Endothelial cell of umbilical vein (primary cell): Measurements from ENCODE around the gene RNF144B. TPM values are rescaled to one million over a fixed set of nuclear protein-coding genes. Genes with fewer than 3 reads are reported as not detected.

Experiments used
- BruUV-seq: library from RNA; stranded (reverse); fragments of 400-500 nt; replicated peaks from 2 replicates; lab custom pipeline; 2021; lab: Mats Ljungman, UMichigan
- CTCF ChIA-PET: fragments of 300-600, 350-600 bp; sonication (Branson Sonifier 250); formaldehyde crosslinking; loops from one replicate; lab custom pipeline; 2021; ENCODE audit warnings: antibody characterized with exemption, inconsistent platforms; lab: Charles Lee
- POLR2A ChIA-PET: fragments of 300-600, 350-600 bp; sonication (Branson Sonifier 250); formaldehyde crosslinking; loops from one replicate; lab custom pipeline; 2021; ENCODE audit warnings: antibody characterized with exemption, inconsistent platforms; lab: Charles Lee
- DNase-seq: peaks from one replicate; pipeline ENCODE4 v3.0.0-alpha.2; 2011; ENCODE audit warnings: low read depth, low spot score
- FAIRE-seq: peaks from 2 replicates; lab custom pipeline; 2011; peaks lifted over from hg19 to GRCh38; lab: Jason Lieb, UNC
- H2AFZ ChIP-seq: 2 replicates; pipeline ENCODE4 v1.6.0; 2012; ENCODE audit warnings: low read depth, low read length, control low read depth, inconsistent platforms
- H3K27ac ChIP-seq: 2 replicates; pipeline ENCODE4 v1.5.1; 2011; ENCODE audit warnings: low read depth, mild to moderate bottlenecking, control low read depth, low read length, moderate library complexity; ENCODE audit not compliant: insufficient read depth
- H3K27me3 ChIP-seq, 2 experiments: 2 replicates each; pipeline versions ENCODE4 v1.6.0 to v1.6.1; 2011; ENCODE audit warnings: low read length in 2 of 2, mixed read lengths in 1 of 2; ENCODE audit not compliant: control insufficient read depth in 2 of 2, insufficient read depth in 2 of 2
- H3K36me3 ChIP-seq, 2 experiments: 2 replicates in 1 of 2; 3 replicates in 1 of 2; pipeline ENCODE4 v1.5.1; 2011; ENCODE audit warnings: low read length in 2 of 2, mild to moderate bottlenecking in 1 of 2, moderate library complexity in 1 of 2; ENCODE audit not compliant: control insufficient read depth in 2 of 2, insufficient read depth in 2 of 2; ENCODE audit errors: extremely low read depth in 1 of 2
- H3K4me1 ChIP-seq: 3 replicates; pipeline ENCODE4 v1.5.1; 2011; ENCODE audit warnings: mild to moderate bottlenecking, low read length; ENCODE audit not compliant: control insufficient read depth, insufficient read depth; ENCODE audit errors: extremely low read depth
- H3K4me2 ChIP-seq: 2 replicates; pipeline ENCODE4 v1.6.1; 2011; ENCODE audit warnings: low read length, control low read depth, mixed read lengths; ENCODE audit not compliant: insufficient read depth
- H3K4me3 ChIP-seq, 3 experiments: fragments of 200-600 bp in 1 of 3; sonication (generic), shearing (Covaris generic) in 1 of 3; replicated peaks in 1 of 3; 2 replicates each; pipeline ENCODE4 v1.5.1; 2011 to 2016; ENCODE audit warnings: control low read depth in 3 of 3, low read length in 3 of 3, mild to moderate bottlenecking in 2 of 3, inconsistent platforms in 1 of 3, low read depth in 1 of 3, moderate library complexity in 1 of 3; ENCODE audit not compliant: insufficient read depth in 1 of 3
- H3K79me2 ChIP-seq: 2 replicates; pipeline ENCODE4 v1.6.0; 2012; ENCODE audit warnings: low read length, inconsistent platforms; ENCODE audit not compliant: control insufficient read depth, insufficient read depth
- H3K9ac ChIP-seq: replicated peaks from 2 replicates; pipeline ENCODE3; 2011; ENCODE audit warnings: low read length, control low read depth; ENCODE audit not compliant: insufficient read depth; ENCODE audit errors: extremely low read depth
- H3K9me1 ChIP-seq: replicated peaks from 3 replicates; pipeline ENCODE4 v1.6.0; 2011; ENCODE audit warnings: mild to moderate bottlenecking, low read length; ENCODE audit not compliant: control insufficient read depth, insufficient read depth; ENCODE audit errors: extremely low read depth
- H3K9me3 ChIP-seq: replicated peaks from 2 replicates; pipeline ENCODE4 v1.5.1; 2012; ENCODE audit warnings: low read length, inconsistent platforms; ENCODE audit not compliant: control insufficient read depth, insufficient read depth
- H4K20me1 ChIP-seq: replicated peaks from 2 replicates; pipeline ENCODE3; 2011; ENCODE audit warnings: mild to moderate bottlenecking, low read length; ENCODE audit not compliant: control insufficient read depth, insufficient read depth; ENCODE audit errors: extremely low read depth
- CTCF ChIP-seq, 2 donors: IDR thresholded peaks; 1 replicate in 1 of 2; 2 replicates in 1 of 2; pipeline ENCODE4 v1.5.1; 2011; ENCODE audit warnings: low read length in 2 of 2, mild to moderate bottlenecking in 2 of 2, moderate library complexity in 2 of 2, control low read depth in 1 of 2, inconsistent platforms in 1 of 2, low read depth in 1 of 2; ENCODE audit not compliant: insufficient read depth in 1 of 2; ENCODE audit errors: extremely low read depth in 1 of 2
- EZH2 ChIP-seq: IDR thresholded peaks from 2 replicates; pipeline ENCODE4 v1.6.1; 2012; ENCODE audit warnings: borderline replicate concordance, low read depth, mild to moderate bottlenecking, moderate library complexity, low read length, inconsistent platforms; ENCODE audit not compliant: severe bottlenecking
- FOS ChIP-seq: IDR thresholded peaks from 2 replicates; pipeline ENCODE4 v1.6.1; 2011; ENCODE audit warnings: mild to moderate bottlenecking, low read length, moderate library complexity, borderline replicate concordance; ENCODE audit not compliant: insufficient read depth
- GATA2 ChIP-seq: IDR thresholded peaks from 2 replicates; pipeline ENCODE4 v1.7.0; 2011; ENCODE audit warnings: low read depth, mild to moderate bottlenecking, moderate library complexity, mixed read lengths, low read length; ENCODE audit not compliant: insufficient read length, insufficient read depth
- MYC ChIP-seq: IDR thresholded peaks from one replicate; pipeline ENCODE4 v1.6.1; 2011; ENCODE audit warnings: mild to moderate bottlenecking, low read depth, low read length
- POLR2AphosphoS5 ChIP-seq: IDR thresholded peaks from 2 replicates; pipeline ENCODE4 v1.6.1; 2012; ENCODE audit warnings: low read depth, mild to moderate bottlenecking, control low read depth, low read length, moderate library complexity; ENCODE audit not compliant: insufficient read depth
- dilution Hi-C: fragments of 300-500 bp; cut with MboI; formaldehyde crosslinking; loops from one replicate; pipeline ENCODE4 v1.15.0; 2019; ENCODE audit warnings: low sequenced_read_pairs; ENCODE audit not compliant: extremely low pct_ligation_motif_present
- intact Hi-C: fragments of 100-400 bp; cut with micrococcal nuclease; formaldehyde crosslinking; loops from one replicate; pipeline ENCODE4 v1.10.0; 2022
- polyA plus RNA-seq, 4 experiments: library from polyadenylated mRNA; depleted of rRNA in 3 of 4; stranded (reverse) in 3 of 4; unstranded in 1 of 4; fragments of >200 nt; gene quantifications; 2 replicates each; pipeline versions ENCODE4 v1.2.1 to v1.2.3, GENCODE V29; 2011 to 2012; ENCODE audit warnings: missing spikeins in 1 of 4
- total RNA-seq: library from RNA; stranded (reverse); gene quantifications from 2 replicates; pipeline ENCODE4 v1.2.3, GENCODE V29; 2021

RNF144B gene
- total and polyA plus RNA-seq, 2 donors (not counting 3 experiments of a cell fraction or from before 2014, with no cell fraction given) = 18.1 to 97.3 TPM

- TF ChIP-seq POLR2AphosphoS5 (no peak), FOS (no peak)
- Histone ChIP-seq H3K9me1 (no peaks in the 10 kb centered on the region), H3K4me2 (no peak overlapping the region), H3K4me1 (peaks cover 9% of the 10 kb centered on the region), H3K79me2 (no peaks in the 10 kb centered on the region), H3K9me3 (no peaks in the 10 kb centered on the region), H3K27ac (no peak overlapping the region), H3K36me3 (no peaks in the 10 kb centered on the region), H4K20me1 (no peaks in the 10 kb centered on the region), H3K4me3 (no peak overlapping the region), H3K27me3 (no peaks in the 10 kb centered on the region), H3K9ac (no peak overlapping the region), H2AFZ (no peak overlapping the region)
- DNase-seq (no peak), FAIRE-seq (no peak)
- dilution Hi-C loops = no loop called here
- CTCF ChIA-PET = interaction anchor here (0.7 to 7.1 kb wide), 4 partner anchors 10 to 1549 kb away, joined by 3 to 93 read pairs (median 4); no protein-coding TSS in a partner anchor
- POLR2A ChIA-PET = no interaction called here
- BruUV-seq = no TSS peak
- intact Hi-C loops = loop anchor here (5.0 kb wide), 1 partner anchor 1360 kb away; no protein-coding TSS in a partner anchor
Measured at GRCh38 chr6:18507018-18507415, 119.9 kb downstream of the RNF144B start.

DNA sequence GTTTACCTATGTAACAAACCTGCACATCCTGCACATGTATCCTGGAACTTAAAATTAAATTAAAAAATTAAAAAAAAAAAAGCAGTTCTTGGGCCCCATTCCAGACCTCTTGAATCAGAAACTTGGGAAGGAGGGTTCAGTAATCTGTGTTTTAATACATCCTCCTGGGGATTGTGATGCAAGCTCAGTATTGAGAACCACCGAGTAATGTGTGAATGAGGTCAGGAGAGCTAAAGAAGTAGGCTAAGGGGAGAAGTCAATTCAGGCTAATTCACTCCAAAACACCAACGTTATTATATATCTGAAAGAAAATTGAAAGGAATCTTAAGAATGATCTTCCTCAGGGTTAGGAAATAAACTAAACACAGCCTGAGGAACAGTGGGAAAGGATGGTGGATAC, 120.4 kb downstream of the RNF144B start:
- CTCF ChIA-PET = interaction anchor here (0.7 to 7.1 kb wide), 3 partner anchors 29 to 229 kb away, joined by 3 to 93 read pairs (median 4); no protein-coding TSS in a partner anchor
- Histone ChIP-seq H3K79me2 (no peaks in the 10 kb centered on the region), H3K4me3 (no peak overlapping the region), H3K36me3 (no peaks in the 10 kb centered on the region), H3K9me3 (no peaks in the 10 kb centered on the region), H3K9ac (no peak overlapping the region), H3K9me1 (no peaks in the 10 kb centered on the region), H3K27ac (no peak overlapping the region), H4K20me1 (no peaks in the 10 kb centered on the region), H2AFZ (no peak overlapping the region), H3K4me2 (no peak overlapping the region), H3K4me1 (peaks cover 9% of the 10 kb centered on the region), H3K27me3 (no peaks in the 10 kb centered on the region)
- dilution Hi-C loops (no loop called here), intact Hi-C loops (loop anchor here (5.0 kb wide), 1 partner anchor 1360 kb away; no protein-coding TSS in a partner anchor)
- no TSS peak for BruUV-seq
- DNase-seq (no peak), FAIRE-seq (no peak)
- POLR2A ChIA-PET = interaction anchor here (0.5 kb wide), 1 partner anchor 184 kb away, joined by 8 read pairs; no protein-coding TSS in a partner anchor
- TF ChIP-seq POLR2AphosphoS5 = no peak
- TF ChIP-seq GATA2 = no peak
- no peak for TF ChIP-seq FOS
- TF ChIP-seq EZH2 = no peak
- TF ChIP-seq MYC = no peak
- TF ChIP-seq CTCF (IDR thresholded peaks at IDR 0.05; ENCODE audit: extremely low read depth in 1 of 2, insufficient read depth in 1 of 2, low read depth in 1 of 2, low read length in 2 of 2) = no peak
